H1 (cell line): ENCODE results near the gene AP3B2. TPM values are rescaled to one million over a fixed set of nuclear protein-coding genes. Genes with fewer than 3 reads are reported as not detected.

Experiments
- ATF3 ChIP-seq: IDR thresholded peaks from 2 replicates; pipeline ENCODE4 v1.6.1; 2011; ENCODE audit warnings: low read depth, mild to moderate bottlenecking, low read length; ENCODE audit not compliant: insufficient read depth
- CHD2 ChIP-seq: IDR thresholded peaks from 2 replicates; pipeline ENCODE4 v1.6.1; 2012; ENCODE audit warnings: low read length, improper control_type of control experiment
- CTBP2 ChIP-seq: IDR thresholded peaks from 2 replicates; pipeline ENCODE4 v1.7.0; 2011; ENCODE audit warnings: borderline replicate concordance, mild to moderate bottlenecking, moderate library complexity, mixed read lengths, low read length; ENCODE audit not compliant: insufficient read depth, insufficient read length
- RBBP5 ChIP-seq: IDR thresholded peaks from 2 replicates; pipeline ENCODE4 v1.7.1; 2012; ENCODE audit warnings: low read depth, mild to moderate bottlenecking, inconsistent platforms, low read length, moderate library complexity, borderline replicate concordance
- RXRA ChIP-seq: IDR thresholded peaks from 2 replicates; pipeline ENCODE4 v1.6.1; 2011; ENCODE audit warnings: low read depth, mild to moderate bottlenecking, low read length, moderate library complexity; ENCODE audit not compliant: insufficient read depth
- SIX5 ChIP-seq: IDR thresholded peaks from 2 replicates; pipeline ENCODE4 v1.6.1; 2011; ENCODE audit warnings: mild to moderate bottlenecking, low read depth, low read length
- TAF1 ChIP-seq: IDR thresholded peaks from 2 replicates; pipeline ENCODE4 v1.6.1; 2011; ENCODE audit warnings: mild to moderate bottlenecking, low read depth, low read length
- polyA plus RNA-seq, 7 experiments: library from polyadenylated mRNA; depleted of rRNA in 3 of 7; stranded (reverse) in 5 of 7; unstranded in 2 of 7; fragments of >200 nt in 5 of 7; fragments of 200-250 nt in 2 of 7; gene quantifications; 1 replicate in 5 of 7; 2 replicates in 1 of 7; 4 replicates in 1 of 7; pipeline versions ENCODE4 v1.2.1 to v1.2.3, GENCODE V29; 2011 to 2013; ENCODE audit warnings: missing spikeins in 2 of 7, mixed read lengths in 2 of 7
- total RNA-seq: library from RNA; stranded (reverse); fragmentation: NEBNext Ultra II Directional; extraction: Animal tissue kit (Norgen Biotek cat#: 25700); gene quantifications from 2 replicates; pipeline ENCODE4 v1.2.1, GENCODE V29; 2021

Gene AP3B2
- total and polyA plus RNA-seq, 2 of the 8 experiments (the other 6 are each of a cell fraction or from before 2014, with no cell fraction given), result 21.8 to 25.7 TPM

GRCh38 chr15:82712036-82712435 is 2.4 kb upstream of the AP3B2 start (continued):
- TF ChIP-seq ATF3, result no peak
- TF ChIP-seq CHD2, result no peak
- TF ChIP-seq CTBP2, result no peak
- no peak for TF ChIP-seq RBBP5
- no peak for TF ChIP-seq RXRA
- no peak for TF ChIP-seq SIX5
- no peak for TF ChIP-seq TAF1
- TF ChIP-seq, all 59 proteins: peak for 0
